Skeletal muscle satellite cell (primary cell): ENCODE data around the gene ZNF765.
"Not testable (repeated sequence)": the region's sequence is repeated elsewhere in the genome, so short reads cannot be mapped to it uniquely, and the experiment has no call there.

Experiments
- H3K27me3 ChIP-seq: 2 replicates; pipeline ENCODE4 v1.7.0; 2013; ENCODE audit warnings: low read length; ENCODE audit not compliant: control insufficient read depth, insufficient read depth
- H3K36me3 ChIP-seq: 2 replicates; pipeline ENCODE4 v1.7.0; 2013; ENCODE audit warnings: mild to moderate bottlenecking, control low read depth, low read length; ENCODE audit not compliant: insufficient read depth
- H3K4me1 ChIP-seq: 2 replicates; pipeline ENCODE4 v1.7.0; 2013; ENCODE audit warnings: low read length; ENCODE audit not compliant: control insufficient read depth, insufficient read depth
- H3K4me2 ChIP-seq: 2 replicates; pipeline ENCODE4 v1.7.0; 2013; ENCODE audit warnings: mild to moderate bottlenecking, low read length
- H3K4me3 ChIP-seq: 2 replicates; pipeline ENCODE4 v1.7.0; 2013; ENCODE audit warnings: low read length
- H3K9ac ChIP-seq: 2 replicates; pipeline ENCODE4 v1.7.0; 2013; ENCODE audit warnings: mild to moderate bottlenecking, low read depth, low read length, moderate library complexity
- H3K9me3 ChIP-seq: replicated peaks from 2 replicates; pipeline ENCODE4 v1.7.0; 2013; ENCODE audit warnings: mild to moderate bottlenecking, control low read depth, low read length

ZNF765 gene

GRCh38 chr19:53388904-53389303 lies 6.0 kb upstream of the ZNF765 start:
- Histone ChIP-seq H3K4me3 (peak overlapping the region; percentile 10), H3K9me3 (peaks cover 9% of the 10 kb centered on the region)

GRCh38 chr19:53389571-53389970 lies 5.4 kb upstream of the ZNF765 start:
- Histone ChIP-seq H3K4me2 (peak overlapping the region; percentile 5), H3K36me3 (no peaks in the 10 kb centered on the region), H3K4me1 (peaks cover 7% of the 10 kb centered on the region), H3K9ac (no peak overlapping the region), H3K27me3 (no peaks in the 10 kb centered on the region), H3K4me3 (peak overlapping the region; percentile 35), H3K9me3 (peaks cover 5% of the 10 kb centered on the region)

More at GRCh38 chr19:53388904-53389303, 6.0 kb upstream of the ZNF765 start:
- Histone ChIP-seq H3K36me3 (no peaks in the 10 kb centered on the region), H3K9ac (no peak overlapping the region), H3K4me1 (no peaks in the 10 kb centered on the region), H3K27me3 (no peaks in the 10 kb centered on the region), H3K4me2 (no peak overlapping the region)

GRCh38 chr19:53389978-53390377 lies 5.0 kb upstream of the ZNF765 start:
- Histone ChIP-seq H3K36me3 (no peaks in the 10 kb centered on the region), H3K9ac (no peak overlapping the region), H3K4me3 (peak overlapping the region; percentile 35), H3K27me3 (no peaks in the 10 kb centered on the region), H3K4me1 (peaks cover 8% of the 10 kb centered on the region), H3K9me3 (peaks cover 3% of the 10 kb centered on the region), H3K4me2 (peak overlapping the region; percentile 5)

- no peaks in the 10 kb centered on the region for H3K27me3 ChIP-seq
- H3K4me2 ChIP-seq, result peak overlapping the region; percentile 87
- peaks cover 1% of the 10 kb centered on the region for H3K36me3 ChIP-seq
- peaks cover 8% of the 10 kb centered on the region for H3K4me1 ChIP-seq
- H3K9me3 ChIP-seq, result peaks cover 3% of the 10 kb centered on the region
- peak overlapping the region; percentile 94 for H3K9ac ChIP-seq
- peak overlapping the region; percentile 93 for H3K4me3 ChIP-seq
Measured at GRCh38 chr19:53394522-53394973, 401 bp upstream of the ZNF765 start.

- peak overlapping the region; percentile 94 for H3K9ac ChIP-seq
- H3K4me1 ChIP-seq, H3K9me3 ChIP-seq, H3K27me3 ChIP-seq: not testable (repeated sequence)
- H3K36me3 ChIP-seq, result peaks cover 13% of the 10 kb centered on the region
- peak overlapping the region; percentile 87 for H3K4me2 ChIP-seq
- peak overlapping the region; percentile 93 for H3K4me3 ChIP-seq
Measured at GRCh38 chr19:53395840-53396524, 1.0 kb downstream of the ZNF765 start.

- no peaks in the 10 kb centered on the region for H3K27me3 ChIP-seq
- H3K4me3 ChIP-seq, result peak overlapping the region; percentile 93
- H3K36me3 ChIP-seq, result peaks cover 16% of the 10 kb centered on the region
- H3K9ac ChIP-seq, result no peak overlapping the region
- peaks cover 2% of the 10 kb centered on the region for H3K9me3 ChIP-seq
- peaks cover 8% of the 10 kb centered on the region for H3K4me1 ChIP-seq
- H3K4me2 ChIP-seq, result peak overlapping the region; percentile 87
Measured at GRCh38 chr19:53396525-53396868, 1.5 kb downstream of the ZNF765 start.

- H3K9me3 ChIP-seq, H3K4me1 ChIP-seq, H3K4me2 ChIP-seq, H3K27me3 ChIP-seq, H3K9ac ChIP-seq, H3K4me3 ChIP-seq: not testable (repeated sequence)
- peaks cover 17% of the 10 kb centered on the region for H3K36me3 ChIP-seq
Measured at GRCh38 chr19:53397918-53398317, 3.0 kb downstream of the ZNF765 start.

- H3K36me3 ChIP-seq, result peaks cover 50% of the 10 kb centered on the region
- H3K9me3 ChIP-seq, result peaks cover 41% of the 10 kb centered on the region
- no peak overlapping the region for H3K9ac ChIP-seq
- H3K27me3 ChIP-seq, result no peaks in the 10 kb centered on the region
- no peak overlapping the region for H3K4me2 ChIP-seq
- no peaks in the 10 kb centered on the region for H3K4me1 ChIP-seq
- H3K4me3 ChIP-seq, result no peak overlapping the region
Measured at GRCh38 chr19:53409505-53410204, 14.7 kb downstream of the ZNF765 start.

- H3K36me3 ChIP-seq, H3K9me3 ChIP-seq: not testable (repeated sequence)
Measured at GRCh38 chr19:53420520-53421315, 25.8 kb downstream of the ZNF765 start.

GRCh38 chr19:53422551-53422950 lies 27.6 kb downstream of the ZNF765 start:
- H3K4me2 ChIP-seq, result no peak overlapping the region

More at GRCh38 chr19:53420520-53421315, 25.8 kb downstream of the ZNF765 start:
- H3K4me2 ChIP-seq, H3K27me3 ChIP-seq, H3K4me1 ChIP-seq, H3K4me3 ChIP-seq, H3K9ac ChIP-seq: not testable (repeated sequence)

GRCh38 chr19:53423074-53423473 lies 28.1 kb downstream of the ZNF765 start:
- H3K27me3 ChIP-seq, H3K9me3 ChIP-seq, H3K4me1 ChIP-seq, H3K4me3 ChIP-seq, H3K9ac ChIP-seq, H3K36me3 ChIP-seq, H3K4me2 ChIP-seq: not testable (repeated sequence)

More at GRCh38 chr19:53422551-53422950, 27.6 kb downstream of the ZNF765 start:
- Histone ChIP-seq H3K4me1 (no peaks in the 10 kb centered on the region), H3K27me3 (no peaks in the 10 kb centered on the region), H3K4me3 (no peak overlapping the region), H3K36me3 (no peaks in the 10 kb centered on the region), H3K9ac (no peak overlapping the region), H3K9me3 (peaks cover 4% of the 10 kb centered on the region)
